ENCODE measurements around the gene ARHGAP40.

- TF ChIP-seq CTCF (conservative IDR thresholded peaks at IDR 0.05) (no peak), ZFX (IDR thresholded peaks at IDR 0.05) (no peak)
Observed at GRCh38 chr20:38674092-38674764, 72.6 kb downstream of the ARHGAP40 start.
